ENCODE results near the gene SLC66A2. TPM values are rescaled to one million over a fixed set of nuclear protein-coding genes. Genes with fewer than 3 reads are reported as not detected.

SLC66A2 gene
- total and polyA plus RNA-seq, 2 of the 13 experiments (the other 11 are each of a cell fraction or from before 2014, with no cell fraction given), result 33.5 to 41.9 TPM

DNA sequence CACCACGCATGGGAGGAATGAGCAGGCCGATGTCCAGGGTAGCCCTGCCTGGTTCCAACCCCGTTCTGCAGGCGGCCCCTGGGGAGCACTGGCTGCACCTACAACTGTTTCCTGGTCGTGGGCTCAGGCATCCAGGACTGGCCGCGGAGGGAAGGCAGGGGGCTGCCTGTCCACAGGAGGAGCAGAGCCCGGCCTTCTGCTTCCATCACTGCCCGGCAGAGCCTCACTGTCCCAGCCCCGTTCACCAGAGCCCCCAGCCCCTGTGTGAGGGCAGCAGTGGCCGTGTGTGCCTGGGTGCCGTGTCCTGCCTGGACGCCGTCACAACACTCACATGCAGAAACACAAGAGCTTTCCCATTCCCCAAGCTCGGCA is 97.5 kb downstream of the SLC66A2 start:
- H3K9ac ChIP-seq (ENCODE audit: insufficient read depth, low read depth, low read length), result no peak overlapping the region
- POLR2A ChIA-PET, result no interaction called here
- no TSS peak for BruUV-seq (replicated peaks)
- WGBS (ENCODE audit: low lambda C conversion rate), result 65% methylated on average over 5 of the region's 15 CpGs
- DNase-seq (ENCODE audit: low spot score) (no peak), FAIRE-seq (no peak), ATAC-seq (peak; percentile 69)
- no peak overlapping the region for H3K27ac ChIP-seq (ENCODE audit: extremely low read length, insufficient read depth, low read length)
- no peaks in the 10 kb centered on the region for H4K20me1 ChIP-seq (ENCODE audit: insufficient read depth, low read length)
- intact Hi-C loops (cut with micrococcal nuclease; ENCODE audit: unreplicated experiment), result no loop called here
- peak overlapping the region; percentile 59 for H3K4me2 ChIP-seq (ENCODE audit: low read depth, low read length)
- peak overlapping the region in 1 of 3 experiments; percentile 44; a peak in 1 of 6 replicates for H3K4me3 ChIP-seq (replicated peaks in 1 of 3; ENCODE audit: insufficient read depth in 1 of 3, low read depth in 2 of 3, low read length in 3 of 3)
- peaks cover 1 to 29% of the 10 kb centered on the region in 2 experiments; a peak in 4 of 5 replicates for H3K27me3 ChIP-seq (ENCODE audit: control insufficient read depth in 1 of 2, insufficient read depth in 2 of 2, low read length in 2 of 2)
- H3K79me2 ChIP-seq (ENCODE audit: insufficient read depth, low read length), result no peaks in the 10 kb centered on the region
- H3K9me3 ChIP-seq (ENCODE audit: low read length), result no peaks in the 10 kb centered on the region
- no peaks in the 10 kb centered on the region for H3K36me3 ChIP-seq (replicated peaks in 1 of 2; ENCODE audit: control insufficient read depth in 1 of 2, insufficient read depth in 2 of 2, low read length in 2 of 2)
- in situ Hi-C loops (cut with HindIII; ENCODE audit: extremely low pct_ligation_motif_present, low pct_unique_long_range_greater_than_20kb), result no loop called here
- H3K4me1 ChIP-seq (ENCODE audit: insufficient read depth, low read length), result peaks cover 21% of the 10 kb centered on the region
- no peak overlapping the region for H2AFZ ChIP-seq (ENCODE audit: low read length)
- CTCF ChIA-PET (ENCODE audit: low intra/inter-chr PET ratio, low total read pairs), result no interaction called here
- TF ChIP-seq RNF2 (conservative IDR thresholded peaks at IDR 0.05; ENCODE audit: low read depth), result no peak
- TF ChIP-seq ZNF747 (CRISPR knock-in tag; IDR thresholded peaks at IDR 0.05; ENCODE audit: borderline replicate concordance), result no peak
- TF ChIP-seq FOSL2 (CRISPR knock-in tag; IDR thresholded peaks at IDR 0.05), result no peak
- no peak for TF ChIP-seq MIXL1 (CRISPR knock-in tag; IDR thresholded peaks at IDR 0.05)
- TF ChIP-seq, protein P1, sequence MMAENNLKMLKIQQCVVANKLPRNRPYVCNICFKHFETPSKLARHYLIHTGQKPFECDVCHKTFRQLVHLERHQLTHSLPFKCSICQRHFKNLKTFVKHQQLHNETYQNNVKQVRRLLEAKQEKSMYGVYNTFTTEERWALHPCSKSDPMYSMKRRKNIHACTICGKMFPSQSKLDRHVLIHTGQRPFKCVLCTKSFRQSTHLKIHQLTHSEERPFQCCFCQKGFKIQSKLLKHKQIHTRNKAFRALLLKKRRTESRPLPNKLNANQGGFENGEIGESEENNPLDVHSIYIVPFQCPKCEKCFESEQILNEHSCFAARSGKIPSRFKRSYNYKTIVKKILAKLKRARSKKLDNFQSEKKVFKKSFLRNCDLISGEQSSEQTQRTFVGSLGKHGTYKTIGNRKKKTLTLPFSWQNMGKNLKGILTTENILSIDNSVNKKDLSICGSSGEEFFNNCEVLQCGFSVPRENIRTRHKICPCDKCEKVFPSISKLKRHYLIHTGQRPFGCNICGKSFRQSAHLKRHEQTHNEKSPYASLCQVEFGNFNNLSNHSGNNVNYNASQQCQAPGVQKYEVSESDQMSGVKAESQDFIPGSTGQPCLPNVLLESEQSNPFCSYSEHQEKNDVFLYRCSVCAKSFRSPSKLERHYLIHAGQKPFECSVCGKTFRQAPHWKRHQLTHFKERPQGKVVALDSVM (CRISPR knock-in tag; IDR thresholded peaks at IDR 0.05), result no peak
- TF ChIP-seq, protein P2, sequence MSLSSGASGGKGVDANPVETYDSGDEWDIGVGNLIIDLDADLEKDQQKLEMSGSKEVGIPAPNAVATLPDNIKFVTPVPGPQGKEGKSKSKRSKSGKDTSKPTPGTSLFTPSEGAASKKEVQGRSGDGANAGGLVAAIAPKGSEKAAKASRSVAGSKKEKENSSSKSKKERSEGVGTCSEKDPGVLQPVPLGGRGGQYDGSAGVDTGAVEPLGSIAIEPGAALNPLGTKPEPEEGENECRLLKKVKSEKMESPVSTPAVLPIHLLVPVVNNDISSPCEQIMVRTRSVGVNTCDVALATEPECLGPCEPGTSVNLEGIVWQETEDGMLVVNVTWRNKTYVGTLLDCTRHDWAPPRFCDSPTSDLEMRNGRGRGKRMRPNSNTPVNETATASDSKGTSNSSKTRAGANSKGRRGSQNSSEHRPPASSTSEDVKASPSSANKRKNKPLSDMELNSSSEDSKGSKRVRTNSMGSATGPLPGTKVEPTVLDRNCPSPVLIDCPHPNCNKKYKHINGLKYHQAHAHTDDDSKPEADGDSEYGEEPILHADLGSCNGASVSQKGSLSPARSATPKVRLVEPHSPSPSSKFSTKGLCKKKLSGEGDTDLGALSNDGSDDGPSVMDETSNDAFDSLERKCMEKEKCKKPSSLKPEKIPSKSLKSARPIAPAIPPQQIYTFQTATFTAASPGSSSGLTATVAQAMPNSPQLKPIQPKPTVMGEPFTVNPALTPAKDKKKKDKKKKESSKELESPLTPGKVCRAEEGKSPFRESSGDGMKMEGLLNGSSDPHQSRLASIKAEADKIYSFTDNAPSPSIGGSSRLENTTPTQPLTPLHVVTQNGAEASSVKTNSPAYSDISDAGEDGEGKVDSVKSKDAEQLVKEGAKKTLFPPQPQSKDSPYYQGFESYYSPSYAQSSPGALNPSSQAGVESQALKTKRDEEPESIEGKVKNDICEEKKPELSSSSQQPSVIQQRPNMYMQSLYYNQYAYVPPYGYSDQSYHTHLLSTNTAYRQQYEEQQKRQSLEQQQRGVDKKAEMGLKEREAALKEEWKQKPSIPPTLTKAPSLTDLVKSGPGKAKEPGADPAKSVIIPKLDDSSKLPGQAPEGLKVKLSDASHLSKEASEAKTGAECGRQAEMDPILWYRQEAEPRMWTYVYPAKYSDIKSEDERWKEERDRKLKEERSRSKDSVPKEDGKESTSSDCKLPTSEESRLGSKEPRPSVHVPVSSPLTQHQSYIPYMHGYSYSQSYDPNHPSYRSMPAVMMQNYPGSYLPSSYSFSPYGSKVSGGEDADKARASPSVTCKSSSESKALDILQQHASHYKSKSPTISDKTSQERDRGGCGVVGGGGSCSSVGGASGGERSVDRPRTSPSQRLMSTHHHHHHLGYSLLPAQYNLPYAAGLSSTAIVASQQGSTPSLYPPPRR (CRISPR knock-in tag; IDR thresholded peaks at IDR 0.05; ENCODE audit: borderline replicate concordance), result no peak
- no peak for TF ChIP-seq TCF7 (IDR thresholded peaks at IDR 0.05; ENCODE audit: low read depth)
- TF ChIP-seq HNRNPL (IDR thresholded peaks at IDR 0.05; ENCODE audit: low read depth, low read length), result 0 out of 2 replicates have a peak, but pooled peaks have one; percentile 13
- TF ChIP-seq ZNF572 (CRISPR knock-in tag; IDR thresholded peaks at IDR 0.05), result no peak
- TF ChIP-seq ERF (CRISPR knock-in tag; IDR thresholded peaks at IDR 0.05), result no peak
- no peak for TF ChIP-seq YY1 (IDR thresholded peaks at IDR 0.05; ENCODE audit: insufficient read depth, insufficient replicate concordance, low read depth, low read length)
- TF ChIP-seq KDM4B (CRISPR knock-in tag; IDR thresholded peaks at IDR 0.05), result no peak
- TF ChIP-seq, protein P3, sequence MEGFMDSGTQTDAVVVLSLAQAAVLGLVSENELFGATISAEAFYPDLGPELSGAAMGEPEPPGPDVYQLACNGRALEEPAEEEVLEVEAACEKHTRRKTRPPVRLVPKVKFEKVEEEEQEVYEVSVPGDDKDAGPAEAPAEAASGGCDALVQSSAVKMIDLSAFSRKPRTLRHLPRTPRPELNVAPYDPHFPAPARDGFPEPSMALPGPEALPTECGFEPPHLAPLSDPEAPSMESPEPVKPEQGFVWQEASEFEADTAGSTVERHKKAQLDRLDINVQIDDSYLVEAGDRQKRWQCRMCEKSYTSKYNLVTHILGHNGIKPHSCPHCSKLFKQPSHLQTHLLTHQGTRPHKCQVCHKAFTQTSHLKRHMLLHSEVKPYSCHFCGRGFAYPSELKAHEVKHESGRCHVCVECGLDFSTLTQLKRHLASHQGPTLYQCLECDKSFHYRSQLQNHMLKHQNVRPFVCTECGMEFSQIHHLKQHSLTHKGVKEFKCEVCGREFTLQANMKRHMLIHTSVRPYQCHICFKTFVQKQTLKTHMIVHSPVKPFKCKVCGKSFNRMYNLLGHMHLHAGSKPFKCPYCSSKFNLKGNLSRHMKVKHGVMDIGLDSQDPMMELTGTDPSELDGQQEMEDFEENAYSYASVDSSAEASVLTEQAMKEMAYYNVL (CRISPR knock-in tag; IDR thresholded peaks at IDR 0.05; ENCODE audit: borderline replicate concordance), result no peak
- TF ChIP-seq ZNF263 (CRISPR knock-in tag; IDR thresholded peaks at IDR 0.05), result peak; percentile 28; the same call in 1 of the 2 replicates
